Prostate gland (tissue), 2 donors: ENCODE data around the gene LARP4B. TPM values are rescaled to one million over a fixed set of nuclear protein-coding genes. Genes with fewer than 3 reads are reported as not detected.

Source experiments
- DNase-seq: peaks from one replicate; pipeline ENCODE4 v3.0.0-alpha.2; 2019; ENCODE audit warnings: low spot score
- H3K27ac ChIP-seq, 2 donors: fragments of 200-600 bp; sonication (generic); 2 replicates each; pipeline ENCODE4 v1.5.1; 2017 to 2019
- H3K27me3 ChIP-seq: fragments of 200-600 bp; sonication (generic); replicated peaks from 2 replicates; pipeline ENCODE4 v1.5.1; 2019; ENCODE audit not compliant: insufficient read depth
- H3K36me3 ChIP-seq, 2 donors: fragments of 200-600 bp; sonication (generic); 1 replicate in 1 of 2; 2 replicates in 1 of 2; pipeline versions ENCODE4 v1.5.1 to v1.8.1; 2017 to 2019
- H3K4me1 ChIP-seq: fragments of 200-600 bp; sonication (generic); replicated peaks from 2 replicates; pipeline ENCODE4 v1.5.1; 2019
- H3K4me3 ChIP-seq, 2 donors: fragments of 200-600 bp; sonication (generic); 2 replicates each; pipeline ENCODE4 v1.5.1; 2017 to 2019
- H3K9me3 ChIP-seq: fragments of 200-600 bp; sonication (generic); 2 replicates; pipeline ENCODE4 v1.5.1; 2017
- CTCF ChIP-seq, 4 experiments: fragments of 200-600 bp in 2 of 4; fragments of 450-650 bp in 2 of 4; sonication (generic) in 2 of 4; IDR thresholded peaks; 1 replicate in 3 of 4; 2 replicates in 1 of 4; pipeline ENCODE4 v1.5.1; 2016 to 2019; ENCODE audit warnings: antibody characterized with exemption in 4 of 4, mild to moderate bottlenecking in 2 of 4, moderate library complexity in 2 of 4
- POLR2A ChIP-seq: fragments of 450-650 bp; IDR thresholded peaks from one replicate; pipeline ENCODE4 v1.6.1; 2016; ENCODE audit warnings: antibody characterized with exemption, mild to moderate bottlenecking
- POLR2AphosphoS5 ChIP-seq: sonication (generic); formaldehyde crosslinking; IDR thresholded peaks from one replicate; pipeline ENCODE4 v1.6.1; 2017; ENCODE audit warnings: antibody characterized with exemption
- WGBS: methylation state at CpG from one replicate; pipeline ENCODE4 v1.1.5; 2018; 5-methylcytosine and 5-hydroxymethylcytosine counted together
- intact Hi-C: fragments of 100-400 bp; cut with DNase I; formaldehyde crosslinking; loops from one replicate; pipeline ENCODE4 v1.14.2; 2022
- total RNA-seq, 2 donors: library from RNA; depleted of rRNA; stranded (reverse); fragments of >200 nt; gene quantifications; one replicate each; pipeline ENCODE4 v1.1.0, GENCODE V29; 2016

Gene LARP4B
- total RNA-seq, 2 donors from 2014 or later, result 51.9 to 95.4 TPM

GRCh38 chr10:878895-879294 is 52.6 kb downstream of the LARP4B start:
- TF ChIP-seq POLR2A (no peak), CTCF (IDR thresholded peaks at IDR 0.05) (no peak), POLR2AphosphoS5 (no peak)
- WGBS, result 59% methylated on average over 3 of the region's 3 CpGs
- Histone ChIP-seq H3K4me3 (no peak overlapping the region), H3K9me3 (no peaks in the 10 kb centered on the region), H3K27ac (peak overlapping the region in 1 of 2 donors; percentile 65), H3K36me3 (no peaks in the 10 kb centered on the region), H3K4me1 (no peaks in the 10 kb centered on the region), H3K27me3 (no peaks in the 10 kb centered on the region)
- intact Hi-C loops, result no loop called here
- DNase-seq, result no peak

GRCh38 chr10:878333-878759 is 53.2 kb downstream of the LARP4B start:
- no peak overlapping the region for H3K4me3 ChIP-seq
- H3K27ac ChIP-seq, result peak overlapping the region; percentile 47 to 65
- no peaks in the 10 kb centered on the region for H3K4me1 ChIP-seq
- no peaks in the 10 kb centered on the region for H3K9me3 ChIP-seq
- H3K27me3 ChIP-seq, result no peaks in the 10 kb centered on the region
- intact Hi-C loops, result no loop called here
- no peaks in the 10 kb centered on the region for H3K36me3 ChIP-seq
- DNase-seq, result peak; percentile 53
- TF ChIP-seq POLR2A (no peak), CTCF (IDR thresholded peaks at IDR 0.05) (no peak), POLR2AphosphoS5 (peak; percentile 74)
- 36% methylated on average over 9 of the region's 9 CpGs for WGBS

- Histone ChIP-seq H3K27ac (no peak overlapping the region), H3K36me3 (no peaks in the 10 kb centered on the region), H3K4me1 (no peaks in the 10 kb centered on the region), H3K27me3 (no peaks in the 10 kb centered on the region), H3K4me3 (no peak overlapping the region), H3K9me3 (no peaks in the 10 kb centered on the region)
- DNase-seq, result no peak
- 94% methylated on average over 2 of the region's 2 CpGs for WGBS
- intact Hi-C loops, result no loop called here
- TF ChIP-seq POLR2AphosphoS5 (no peak), POLR2A (no peak), CTCF (IDR thresholded peaks at IDR 0.05) (no peak)
Measured at GRCh38 chr10:876438-876837, 55.1 kb downstream of the LARP4B start.

- 86% methylated on average over 7 of the region's 7 CpGs for WGBS
- Histone ChIP-seq H3K4me1 (no peaks in the 10 kb centered on the region), H3K4me3 (no peak overlapping the region), H3K9me3 (no peaks in the 10 kb centered on the region), H3K27ac (peak overlapping the region in 1 of 2 donors; percentile 1), H3K27me3 (no peaks in the 10 kb centered on the region), H3K36me3 (no peaks in the 10 kb centered on the region)
- no peak for DNase-seq
- TF ChIP-seq CTCF (IDR thresholded peaks at IDR 0.05) (no peak), POLR2A (no peak), POLR2AphosphoS5 (no peak)
- intact Hi-C loops, result no loop called here
Measured at GRCh38 chr10:873020-873419, 58.5 kb downstream of the LARP4B start.

GRCh38 chr10:871951-872403 is 59.5 kb downstream of the LARP4B start:
- WGBS, result 90% methylated on average over 12 of the region's 12 CpGs
- Histone ChIP-seq H3K27me3 (no peaks in the 10 kb centered on the region), H3K4me1 (no peaks in the 10 kb centered on the region), H3K4me3 (no peak overlapping the region), H3K9me3 (no peaks in the 10 kb centered on the region), H3K36me3 (no peaks in the 10 kb centered on the region), H3K27ac (peak overlapping the region in 1 of 2 donors; percentile 43)
- TF ChIP-seq CTCF (IDR thresholded peaks at IDR 0.05) (no peak), POLR2A (no peak), POLR2AphosphoS5 (no peak)
- intact Hi-C loops, result no loop called here
- no peak for DNase-seq
